ENCODE results near the gene PPP1R14B. TPM values are rescaled to one million over a fixed set of nuclear protein-coding genes. Genes with fewer than 3 reads are reported as not detected.

PPP1R14B gene
- polyA plus RNA-seq, 3 donors, result 11.7 to 40.7 (median 34.2) TPM

- 18% methylated on average over 20 of the region's 23 CpGs for WGBS (ENCODE audit: insufficient coverage)
- H3K27ac Mint-ChIP-seq, result peak overlapping the region; percentile 96 to 99 (median 98)
- no peak for TF ChIP-seq CTCF (IDR thresholded peaks at IDR 0.05)
- Histone ChIP-seq H3K27ac (ENCODE audit: low read depth in 1 of 2, low read length in 2 of 2) (peak overlapping the region; percentile 84 to 97), H3K4me3 (replicated peaks in 1 of 3; ENCODE audit: low read depth in 2 of 3, low read length in 3 of 3) (peak overlapping the region; percentile 61 to 95 (median 67)), H3K4me1 (ENCODE audit: control insufficient read depth in 1 of 2, insufficient read depth in 2 of 2, low read length in 2 of 2) (peaks cover 29 to 34% of the 10 kb centered on the region in 2 donors), H3K79me2 (ENCODE audit: insufficient read depth, low read length) (peaks cover 8% of the 10 kb centered on the region), H4K20me1 (ENCODE audit: insufficient read depth, low read length) (no peaks in the 10 kb centered on the region), H2AFZ (ENCODE audit: insufficient read depth, low read depth, low read length, poor library complexity, severe bottlenecking) (peak overlapping the region; percentile 85), H3K9me3 (replicated peaks in 1 of 2; ENCODE audit: control insufficient read depth in 1 of 2, insufficient read depth in 1 of 2, low read length in 2 of 2) (no peaks in the 10 kb centered on the region), H3K27me3 (ENCODE audit: control insufficient read depth in 2 of 2, insufficient read depth in 2 of 2, low read length in 2 of 2) (no peaks in the 10 kb centered on the region), H3K36me3 (replicated peaks in 1 of 2; ENCODE audit: control insufficient read depth in 1 of 2, insufficient read depth in 2 of 2, low read length in 2 of 2) (peaks cover 33 to 34% of the 10 kb centered on the region in 2 donors), H3K4me2 (replicated peaks; ENCODE audit: extremely low read depth, low read length, poor library complexity, severe bottlenecking) (peak overlapping the region; percentile 89), H3K9ac (ENCODE audit: insufficient read depth, low read length, poor library complexity, severe bottlenecking) (peak overlapping the region; percentile 94)
- peaks cover 29% of the 10 kb centered on the region for H3K4me1 Mint-ChIP-seq
- H3K9me3 Mint-ChIP-seq, result no peaks in the 10 kb centered on the region
- H3K4me3 Mint-ChIP-seq, result peak overlapping the region; percentile 94 to 98
- peaks cover 24 to 35% of the 10 kb centered on the region in 2 donors for H3K36me3 Mint-ChIP-seq
- no peaks in the 10 kb centered on the region for H3K27me3 Mint-ChIP-seq (ENCODE audit: low read depth in 3 of 3)
- intact Hi-C loops (cut with micrococcal nuclease), result loop anchor here (2.0 to 5.0 kb wide), 2 partner anchors 15 to 34 kb away; partner anchors contain the start of gene CATSPERZ (in 1 of the 2)
- peak in 2 of 3 donors; percentile 38 to 49 for DNase-seq
Observed at GRCh38 chr11:64268025-64268892, 21.5 kb upstream of the PPP1R14B start.

DNA sequence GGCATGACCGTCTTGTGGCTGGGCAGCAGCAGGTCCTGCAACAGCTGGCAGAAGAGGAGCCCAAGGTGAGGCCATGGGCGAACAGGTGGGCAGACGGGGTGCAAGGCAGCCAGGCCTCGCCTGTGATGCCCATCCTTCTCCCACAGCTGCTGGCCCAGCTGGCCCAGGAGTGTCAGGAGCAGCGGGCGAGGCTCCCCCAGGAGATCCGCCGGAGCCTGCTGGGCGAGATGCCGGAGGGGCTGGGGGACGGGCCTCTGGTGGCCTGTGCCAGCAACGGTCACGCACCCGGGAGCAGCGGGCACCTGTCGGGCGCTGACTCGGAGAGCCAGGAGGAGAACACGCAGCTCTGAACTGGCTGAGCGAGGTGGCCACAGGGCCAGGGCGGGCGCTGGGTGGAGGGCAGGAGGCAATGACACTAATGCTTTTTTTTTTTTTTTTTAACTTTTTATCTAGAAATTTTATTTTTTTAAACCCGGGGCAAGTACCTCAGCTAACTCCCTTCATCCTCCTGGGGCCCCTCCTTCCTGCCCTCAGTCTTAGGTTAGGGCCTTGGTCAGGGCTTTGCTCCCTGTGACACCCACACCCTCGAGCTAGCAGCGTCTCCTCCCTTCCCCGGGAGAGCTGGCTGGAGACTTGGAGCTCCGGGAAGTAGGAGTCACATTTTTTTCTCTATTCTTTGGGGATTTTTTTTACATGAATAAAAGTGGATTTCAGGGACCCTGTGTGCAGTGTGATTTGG is 20.6 kb upstream of the PPP1R14B start:
- H4K20me1 ChIP-seq (ENCODE audit: insufficient read depth, low read length), result no peaks in the 10 kb centered on the region
- no peak overlapping the region for H3K9ac ChIP-seq (ENCODE audit: insufficient read depth, low read length, poor library complexity, severe bottlenecking)
- H3K4me3 ChIP-seq (replicated peaks in 1 of 3; ENCODE audit: low read depth in 2 of 3, low read length in 3 of 3), result peak overlapping the region in 1 of 3 experiments; percentile 95
- peak overlapping the region; percentile 36 for H2AFZ ChIP-seq (ENCODE audit: insufficient read depth, low read depth, low read length, poor library complexity, severe bottlenecking)
- H3K9me3 ChIP-seq (replicated peaks in 1 of 2; ENCODE audit: control insufficient read depth in 1 of 2, insufficient read depth in 1 of 2, low read length in 2 of 2), result no peaks in the 10 kb centered on the region
- peak overlapping the region; percentile 84 to 97 for H3K27ac ChIP-seq (ENCODE audit: low read depth in 1 of 2, low read length in 2 of 2)
- H3K27me3 Mint-ChIP-seq (ENCODE audit: low read depth in 3 of 3), result no peaks in the 10 kb centered on the region
- 96% methylated on average over 11 of the region's 27 CpGs for WGBS (ENCODE audit: insufficient coverage)
- H3K36me3 Mint-ChIP-seq, result peaks cover 32 to 43% of the 10 kb centered on the region in 2 donors
- no peak for DNase-seq
- no peaks in the 10 kb centered on the region for H3K27me3 ChIP-seq (ENCODE audit: control insufficient read depth in 2 of 2, insufficient read depth in 2 of 2, low read length in 2 of 2)
- peak overlapping the region; percentile 89 for H3K4me2 ChIP-seq (replicated peaks; ENCODE audit: extremely low read depth, low read length, poor library complexity, severe bottlenecking)
- H3K79me2 ChIP-seq (ENCODE audit: insufficient read depth, low read length), result peaks cover 8% of the 10 kb centered on the region
- intact Hi-C loops (cut with micrococcal nuclease), result loop anchor here in 1 of 2 donors (5.0 kb wide), 1 partner anchor 35 kb away; the partner anchor contains the start of gene CATSPERZ
- TF ChIP-seq CTCF (IDR thresholded peaks at IDR 0.05), result no peak
- peaks cover 42% of the 10 kb centered on the region in 2 donors for H3K36me3 ChIP-seq (replicated peaks in 1 of 2; ENCODE audit: control insufficient read depth in 1 of 2, insufficient read depth in 2 of 2, low read length in 2 of 2)
- no peaks in the 10 kb centered on the region for H3K9me3 Mint-ChIP-seq
- H3K4me1 Mint-ChIP-seq, result peaks cover 29% of the 10 kb centered on the region
- H3K27ac Mint-ChIP-seq, result peak overlapping the region; percentile 96 to 99 (median 98)
- peaks cover 29 to 34% of the 10 kb centered on the region in 2 donors for H3K4me1 ChIP-seq (ENCODE audit: control insufficient read depth in 1 of 2, insufficient read depth in 2 of 2, low read length in 2 of 2)
- H3K4me3 Mint-ChIP-seq, result peak overlapping the region in 1 of 2 donors; percentile 98
